K562 (cell line): ENCODE data around the gene PACS2.

ENCODE experiments used
- C11orf30 ChIP-seq: fragments of 450-650 bp; IDR thresholded peaks from 2 replicates; pipeline ENCODE4 v1.6.1; 2016; ENCODE audit warnings: low read depth, mild to moderate bottlenecking
- JUNB ChIP-seq: fragments of 450-650 bp; formaldehyde crosslinking; conservative IDR thresholded peaks from 2 replicates; pipeline ENCODE4 v1.4.0; 2020; ENCODE audit warnings: mild to moderate bottlenecking
- NFIC ChIP-seq: fragments of 450-650 bp; IDR thresholded peaks from 2 replicates; pipeline ENCODE4 v1.6.1; 2017; ENCODE audit warnings: mild to moderate bottlenecking, inconsistent platforms
- SETDB1 ChIP-seq: IDR thresholded peaks from one replicate; pipeline ENCODE4 v1.6.1; 2012; ENCODE audit warnings: low read length, control low read depth, inconsistent platforms
- TAF7 ChIP-seq: fragments of 450-650 bp; IDR thresholded peaks from 2 replicates; pipeline ENCODE4 v1.6.1; 2016; ENCODE audit warnings: missing genetic modification characterization, missing compliant biosample characterization
- TF ChIP-seq, protein P1 (sequence below), 3 experiments: IDR thresholded peaks in 2 of 3; conservative IDR thresholded peaks in 1 of 3; 2 replicates each; pipeline ENCODE4 v1.5.1; 2011 to 2012; ENCODE audit warnings: low read length in 3 of 3, mild to moderate bottlenecking in 3 of 3, control low read depth in 2 of 3, improper control_type of control experiment in 1 of 3, inconsistent platforms in 1 of 3, low read depth in 1 of 3, mixed read lengths in 1 of 3, moderate library complexity in 1 of 3; ENCODE audit not compliant: insufficient read depth in 2 of 3

DNA sequence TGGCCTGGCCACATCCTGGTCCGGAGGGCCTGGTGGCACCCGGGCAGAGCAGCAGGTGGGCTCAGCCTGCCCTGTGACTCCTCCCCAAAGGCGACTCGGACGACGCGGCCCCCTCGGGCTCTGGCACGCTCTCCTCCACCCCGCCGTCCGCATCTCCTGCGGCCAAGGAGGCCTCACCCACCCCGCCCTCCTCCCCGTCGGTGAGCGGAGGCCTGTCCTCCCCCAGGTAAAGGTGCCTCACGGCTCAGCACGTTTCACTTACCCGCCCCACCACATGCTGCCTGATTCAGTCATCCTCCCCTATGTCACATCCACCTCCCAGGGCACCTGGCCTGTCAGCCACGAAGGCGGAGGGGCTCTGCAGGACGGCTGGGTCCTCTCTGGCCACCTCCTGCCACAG, 77.0 kb downstream of the PACS2 start:
- TF ChIP-seq C11orf30 (no peak), JUNB (CRISPR knock-in tag) (no peak), NFIC (no peak), SETDB1 (no peak), TAF7 (no peak)
- TF ChIP-seq, protein P1, sequence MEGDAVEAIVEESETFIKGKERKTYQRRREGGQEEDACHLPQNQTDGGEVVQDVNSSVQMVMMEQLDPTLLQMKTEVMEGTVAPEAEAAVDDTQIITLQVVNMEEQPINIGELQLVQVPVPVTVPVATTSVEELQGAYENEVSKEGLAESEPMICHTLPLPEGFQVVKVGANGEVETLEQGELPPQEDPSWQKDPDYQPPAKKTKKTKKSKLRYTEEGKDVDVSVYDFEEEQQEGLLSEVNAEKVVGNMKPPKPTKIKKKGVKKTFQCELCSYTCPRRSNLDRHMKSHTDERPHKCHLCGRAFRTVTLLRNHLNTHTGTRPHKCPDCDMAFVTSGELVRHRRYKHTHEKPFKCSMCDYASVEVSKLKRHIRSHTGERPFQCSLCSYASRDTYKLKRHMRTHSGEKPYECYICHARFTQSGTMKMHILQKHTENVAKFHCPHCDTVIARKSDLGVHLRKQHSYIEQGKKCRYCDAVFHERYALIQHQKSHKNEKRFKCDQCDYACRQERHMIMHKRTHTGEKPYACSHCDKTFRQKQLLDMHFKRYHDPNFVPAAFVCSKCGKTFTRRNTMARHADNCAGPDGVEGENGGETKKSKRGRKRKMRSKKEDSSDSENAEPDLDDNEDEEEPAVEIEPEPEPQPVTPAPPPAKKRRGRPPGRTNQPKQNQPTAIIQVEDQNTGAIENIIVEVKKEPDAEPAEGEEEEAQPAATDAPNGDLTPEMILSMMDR (IDR thresholded peaks at IDR 0.05 in 2 of 3, conservative IDR thresholded peaks at IDR 0.05 in 1 of 3; ENCODE audit: insufficient read depth in 2 of 3, low read depth in 1 of 3, low read length in 3 of 3): no peak
